Keratinocyte (primary cell): ENCODE data around the gene OTUD7B. TPM values are rescaled to one million over a fixed set of nuclear protein-coding genes. Genes with fewer than 3 reads are reported as not detected.

ENCODE experiments used
- DNase-seq: peaks from one replicate; pipeline ENCODE4 v3.0.0-alpha.2; 2011; ENCODE audit warnings: low read depth, missing footprints, low spot score
- FAIRE-seq: peaks from 2 replicates; lab custom pipeline; 2011; peaks lifted over from hg19 to GRCh38; lab: Jason Lieb, UNC
- H2AFZ ChIP-seq: 2 replicates; pipeline ENCODE4 v1.6.0; 2012; ENCODE audit warnings: low read length, control low read depth, inconsistent platforms; ENCODE audit not compliant: control insufficient read depth
- H3K27ac ChIP-seq: 2 replicates; pipeline ENCODE4 v1.5.1; 2011; ENCODE audit warnings: low read length; ENCODE audit not compliant: control insufficient read depth, insufficient read depth
- H3K27me3 ChIP-seq: 3 replicates; pipeline ENCODE4 v1.6.0; 2011; ENCODE audit warnings: low read length; ENCODE audit not compliant: control insufficient read depth, insufficient read depth; ENCODE audit errors: extremely low read depth
- H3K36me3 ChIP-seq, 2 experiments: 2 replicates in 1 of 2; 3 replicates in 1 of 2; pipeline ENCODE4 v1.5.1; 2011; ENCODE audit warnings: low read length in 2 of 2, mild to moderate bottlenecking in 1 of 2; ENCODE audit not compliant: control insufficient read depth in 2 of 2, insufficient read depth in 2 of 2; ENCODE audit errors: extremely low read depth in 1 of 2
- H3K4me1 ChIP-seq: 3 replicates; pipeline ENCODE4 v1.5.1; 2011; ENCODE audit warnings: low read length; ENCODE audit not compliant: control insufficient read depth, insufficient read depth; ENCODE audit errors: extremely low read depth
- H3K4me2 ChIP-seq: 3 replicates; pipeline ENCODE4 v1.6.0; 2011; ENCODE audit warnings: low read depth, low read length; ENCODE audit not compliant: control insufficient read depth, insufficient read depth; ENCODE audit errors: extremely low read depth
- H3K4me3 ChIP-seq, 3 experiments: fragments of 200-600 bp in 1 of 3; sonication (generic) in 1 of 3; 2 replicates in 2 of 3; 3 replicates in 1 of 3; pipeline ENCODE4 v1.5.1; 2011 to 2016; ENCODE audit warnings: low read length in 3 of 3, mild to moderate bottlenecking in 3 of 3, control low read depth in 2 of 3, inconsistent platforms in 1 of 3, low read depth in 1 of 3, mixed read lengths in 1 of 3, mixed run types in 1 of 3, moderate library complexity in 1 of 3; ENCODE audit not compliant: control insufficient read depth in 2 of 3, insufficient read depth in 2 of 3; ENCODE audit errors: extremely low read depth in 1 of 3
- H3K79me2 ChIP-seq: 2 replicates; pipeline ENCODE4 v1.6.0; 2012; ENCODE audit warnings: low read length; ENCODE audit not compliant: control insufficient read depth, insufficient read depth
- H3K9ac ChIP-seq: 3 replicates; pipeline ENCODE4 v1.6.0; 2011; ENCODE audit warnings: low read length; ENCODE audit not compliant: control insufficient read depth, insufficient read depth; ENCODE audit errors: extremely low read depth
- H3K9me1 ChIP-seq: 3 replicates; pipeline ENCODE4 v1.6.0; 2011; ENCODE audit warnings: low read length; ENCODE audit not compliant: control insufficient read depth, insufficient read depth; ENCODE audit errors: extremely low read depth
- H3K9me3 ChIP-seq: 2 replicates; pipeline ENCODE4 v1.5.1; 2012; ENCODE audit warnings: low read depth, low read length; ENCODE audit not compliant: control insufficient read depth
- H4K20me1 ChIP-seq: 3 replicates; pipeline ENCODE4 v1.6.0; 2011; ENCODE audit warnings: low read length; ENCODE audit not compliant: control insufficient read depth, insufficient read depth; ENCODE audit errors: extremely low read depth
- EZH2 ChIP-seq: IDR thresholded peaks from one replicate; pipeline ENCODE4 v1.6.1; 2012; ENCODE audit warnings: inconsistent platforms, mild to moderate bottlenecking, low read length, moderate library complexity
- dilution Hi-C: fragments of 300-500 bp; cut with MboI; formaldehyde crosslinking; loops from one replicate; pipeline ENCODE4 v1.7.0; 2020; ENCODE audit warnings: low sequenced_read_pairs; ENCODE audit not compliant: extremely low pct_ligation_motif_present
- polyA plus RNA-seq, 5 experiments: library from polyadenylated mRNA; depleted of rRNA in 3 of 5; stranded (reverse) in 3 of 5; stranded (forward) in 1 of 5; unstranded in 1 of 5; fragments of >200 nt; gene quantifications; 1 replicate in 1 of 5; 2 replicates in 3 of 5; 3 replicates in 1 of 5; pipeline versions ENCODE4 v1.2.1 to v1.2.3, GENCODE V29; 2011 to 2012; ENCODE audit warnings: missing spikeins in 2 of 5, low read depth in 1 of 5, low replicate concordance in 1 of 5
- TF ChIP-seq, protein P1 (sequence below), 3 experiments: IDR thresholded peaks in 1 of 3; conservative IDR thresholded peaks in 1 of 3; optimal IDR thresholded peaks in 1 of 3; 2 replicates in 2 of 3; 3 replicates in 1 of 3; pipeline versions ENCODE3 to v1.5.1; 2011; ENCODE audit warnings: low read length in 3 of 3, mild to moderate bottlenecking in 3 of 3, moderate library complexity in 2 of 3, control low read depth in 1 of 3, inconsistent platforms in 1 of 3; ENCODE audit not compliant: insufficient read depth in 2 of 3; ENCODE audit errors: extremely low read depth in 1 of 3

The OTUD7B gene
- polyA plus RNA-seq, 1 donor (not counting 4 experiments of a cell fraction or from before 2014, with no cell fraction given): 8.7 TPM

GRCh38 chr1:150008699-150009098, 1.8 kb downstream of the OTUD7B start:
- peaks cover 2 to 3% of the 10 kb centered on the region in 2 experiments for H3K36me3 ChIP-seq
- FAIRE-seq (no peak), DNase-seq (no peak)
- H3K9me1 ChIP-seq: no peaks in the 10 kb centered on the region
- H3K27me3 ChIP-seq: no peaks in the 10 kb centered on the region
- H3K4me1 ChIP-seq: peaks cover 28% of the 10 kb centered on the region
- TF ChIP-seq, protein P1, sequence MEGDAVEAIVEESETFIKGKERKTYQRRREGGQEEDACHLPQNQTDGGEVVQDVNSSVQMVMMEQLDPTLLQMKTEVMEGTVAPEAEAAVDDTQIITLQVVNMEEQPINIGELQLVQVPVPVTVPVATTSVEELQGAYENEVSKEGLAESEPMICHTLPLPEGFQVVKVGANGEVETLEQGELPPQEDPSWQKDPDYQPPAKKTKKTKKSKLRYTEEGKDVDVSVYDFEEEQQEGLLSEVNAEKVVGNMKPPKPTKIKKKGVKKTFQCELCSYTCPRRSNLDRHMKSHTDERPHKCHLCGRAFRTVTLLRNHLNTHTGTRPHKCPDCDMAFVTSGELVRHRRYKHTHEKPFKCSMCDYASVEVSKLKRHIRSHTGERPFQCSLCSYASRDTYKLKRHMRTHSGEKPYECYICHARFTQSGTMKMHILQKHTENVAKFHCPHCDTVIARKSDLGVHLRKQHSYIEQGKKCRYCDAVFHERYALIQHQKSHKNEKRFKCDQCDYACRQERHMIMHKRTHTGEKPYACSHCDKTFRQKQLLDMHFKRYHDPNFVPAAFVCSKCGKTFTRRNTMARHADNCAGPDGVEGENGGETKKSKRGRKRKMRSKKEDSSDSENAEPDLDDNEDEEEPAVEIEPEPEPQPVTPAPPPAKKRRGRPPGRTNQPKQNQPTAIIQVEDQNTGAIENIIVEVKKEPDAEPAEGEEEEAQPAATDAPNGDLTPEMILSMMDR (optimal IDR thresholded peaks at IDR 0.05 in 1 of 3, IDR thresholded peaks at IDR 0.05 in 1 of 3, conservative IDR thresholded peaks at IDR 0.05 in 1 of 3; ENCODE audit: extremely low read depth in 1 of 3, insufficient read depth in 2 of 3, low read length in 3 of 3): no peak
- no peak for TF ChIP-seq EZH2
- peak overlapping the region; percentile 88 to 98 (median 95) for H3K4me3 ChIP-seq
- no peaks in the 10 kb centered on the region for H3K9me3 ChIP-seq
- H3K27ac ChIP-seq: peak overlapping the region; percentile 98
- dilution Hi-C loops: no loop called here
- H2AFZ ChIP-seq: no peak overlapping the region
- peaks cover 2% of the 10 kb centered on the region for H4K20me1 ChIP-seq
- H3K9ac ChIP-seq: peak overlapping the region; percentile 98
- peak overlapping the region; percentile 90 for H3K4me2 ChIP-seq
- H3K79me2 ChIP-seq: peaks cover 40% of the 10 kb centered on the region

DNA sequence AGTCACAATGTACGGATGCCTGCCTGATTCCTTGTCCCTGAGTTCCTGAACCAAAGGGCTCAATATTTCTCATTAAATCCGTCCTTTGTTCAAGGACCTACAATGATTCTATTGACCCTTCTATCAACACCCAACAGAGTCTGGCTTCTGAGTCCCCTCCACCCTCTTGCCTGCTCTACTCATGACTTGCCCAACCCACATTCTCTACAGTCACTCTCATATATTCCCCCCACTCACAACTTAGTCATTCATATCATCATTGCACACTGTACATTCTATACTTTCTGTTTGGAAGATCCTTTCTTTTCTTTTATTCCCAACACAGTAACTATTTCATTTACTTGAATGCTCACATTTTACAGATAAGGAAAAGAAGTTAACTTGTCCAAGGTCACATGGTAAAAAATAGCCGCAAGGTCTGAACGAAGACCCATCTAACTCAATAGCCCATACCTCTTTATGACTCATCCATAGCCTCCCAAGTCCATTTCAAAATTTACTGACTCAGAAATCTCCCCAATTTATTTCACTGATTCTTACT, 3.6 kb downstream of the OTUD7B start:
- no peak overlapping the region for H3K9ac ChIP-seq
- FAIRE-seq: no peak
- TF ChIP-seq EZH2: no peak
- TF ChIP-seq, protein P1 (optimal IDR thresholded peaks at IDR 0.05 in 1 of 3, IDR thresholded peaks at IDR 0.05 in 1 of 3, conservative IDR thresholded peaks at IDR 0.05 in 1 of 3; ENCODE audit: extremely low read depth in 1 of 3, insufficient read depth in 2 of 3, low read length in 3 of 3): no peak

More for the DNA sequence above, 3.6 kb downstream of the OTUD7B start:
- peaks cover 43% of the 10 kb centered on the region for H3K79me2 ChIP-seq
- H3K36me3 ChIP-seq: peaks cover 2 to 6% of the 10 kb centered on the region in 2 experiments
- no peak for DNase-seq
- no peaks in the 10 kb centered on the region for H3K9me3 ChIP-seq
- H3K27me3 ChIP-seq: no peaks in the 10 kb centered on the region
- no peak overlapping the region for H3K4me3 ChIP-seq
- H2AFZ ChIP-seq: no peak overlapping the region
- peak overlapping the region; percentile 36 for H3K27ac ChIP-seq
- no peaks in the 10 kb centered on the region for H3K9me1 ChIP-seq
- H4K20me1 ChIP-seq: peaks cover 2% of the 10 kb centered on the region
- dilution Hi-C loops: no loop called here
- H3K4me1 ChIP-seq: peaks cover 28% of the 10 kb centered on the region
- peak overlapping the region; percentile 58 for H3K4me2 ChIP-seq
